Measurements from ENCODE around the gene SPATA19.
"Not testable (repeated sequence)": the region's sequence is repeated elsewhere in the genome, so short reads cannot be mapped to it uniquely, and the experiment has no call there.

SPATA19 gene

GRCh38 chr11:133845413-133845812, at the start of gene SPATA19:
Gene SPATA19, minus strand, starts transcription at chr11:133845513. Its CDS starts 67 bp downstream, at chr11:133845446.
- in situ Hi-C loops (cut with HindIII; ENCODE audit: low sequenced_read_pairs), result no loop called here

GRCh38 chr11:133895061-133895479, 49.8 kb upstream of the SPATA19 start:
- in situ Hi-C loops (cut with HindIII; ENCODE audit: low sequenced_read_pairs), result no loop called here

GRCh38 chr11:133893381-133893780, 48.1 kb upstream of the SPATA19 start:
- in situ Hi-C loops (cut with HindIII; ENCODE audit: low sequenced_read_pairs), result no loop called here

- in situ Hi-C loops (cut with HindIII; ENCODE audit: low sequenced_read_pairs), result no loop called here
These were observed 47.5 kb upstream of the SPATA19 start for GRCh38 chr11:133892584-133893380.

GRCh38 chr11:133892126-133892525, 46.8 kb upstream of the SPATA19 start:
- in situ Hi-C loops (cut with HindIII; ENCODE audit: low sequenced_read_pairs), result no loop called here

GRCh38 chr11:133889893-133890292, 44.6 kb upstream of the SPATA19 start:
- in situ Hi-C loops (cut with HindIII; ENCODE audit: low sequenced_read_pairs), result no loop called here

- in situ Hi-C loops (cut with HindIII; ENCODE audit: low sequenced_read_pairs), result no loop called here
These were observed 43.9 kb upstream of the SPATA19 start for GRCh38 chr11:133889188-133889587.

- in situ Hi-C loops (cut with HindIII; ENCODE audit: low sequenced_read_pairs), result no loop called here
These were observed 42.5 kb upstream of the SPATA19 start for GRCh38 chr11:133887692-133888332.

- in situ Hi-C loops (cut with HindIII; ENCODE audit: low sequenced_read_pairs), result no loop called here
These were observed 40.7 kb upstream of the SPATA19 start for GRCh38 chr11:133886029-133886428.

- in situ Hi-C loops (cut with HindIII; ENCODE audit: low sequenced_read_pairs), result no loop called here
These were observed 26.8 kb upstream of the SPATA19 start for GRCh38 chr11:133872160-133872559.

GRCh38 chr11:133867456-133867855, 22.1 kb upstream of the SPATA19 start:
- in situ Hi-C loops (cut with HindIII; ENCODE audit: low sequenced_read_pairs), result no loop called here

- in situ Hi-C loops (cut with HindIII; ENCODE audit: low sequenced_read_pairs), result no loop called here
These were observed 20.2 kb upstream of the SPATA19 start for GRCh38 chr11:133865466-133865865.

- in situ Hi-C loops (cut with HindIII; ENCODE audit: low sequenced_read_pairs), result no loop called here
These were observed 19.4 kb upstream of the SPATA19 start for GRCh38 chr11:133864756-133865155.

GRCh38 chr11:133860151-133860550, 14.8 kb upstream of the SPATA19 start:
- in situ Hi-C loops (cut with HindIII; ENCODE audit: low sequenced_read_pairs), result no loop called here

- in situ Hi-C loops (cut with HindIII; ENCODE audit: low sequenced_read_pairs), result not testable (repeated sequence)
These were observed 9.1 kb upstream of the SPATA19 start for GRCh38 chr11:133854330-133854960.

GRCh38 chr11:133844217-133844616, 1.1 kb downstream of the SPATA19 start:
- in situ Hi-C loops (cut with HindIII; ENCODE audit: low sequenced_read_pairs), result no loop called here

GRCh38 chr11:133843454-133843987, 1.8 kb downstream of the SPATA19 start:
- in situ Hi-C loops (cut with HindIII; ENCODE audit: low sequenced_read_pairs), result no loop called here

GRCh38 chr11:133842730-133843129, 2.6 kb downstream of the SPATA19 start:
- in situ Hi-C loops (cut with HindIII; ENCODE audit: low sequenced_read_pairs), result no loop called here

GRCh38 chr11:133842053-133842452, 3.3 kb downstream of the SPATA19 start:
- in situ Hi-C loops (cut with HindIII; ENCODE audit: low sequenced_read_pairs), result no loop called here

- in situ Hi-C loops (cut with HindIII; ENCODE audit: low sequenced_read_pairs), result no loop called here
These were observed 3.9 kb downstream of the SPATA19 start for GRCh38 chr11:133841279-133842043.

- in situ Hi-C loops (cut with HindIII; ENCODE audit: low sequenced_read_pairs), result no loop called here
These were observed 4.8 kb downstream of the SPATA19 start for GRCh38 chr11:133840479-133840941.

All from endothelial cell of hepatic sinusoid (primary cell).